Stimulated activated CD4-positive, alpha-beta T cell treated with anti-CD3 and anti-CD28 coated beads, Interleukin-2, amount 100 ng/mL, for 48 hours (primary cell): ENCODE results near the gene LSP1.
"Not testable (repeated sequence)": the region's sequence is repeated elsewhere in the genome, so short reads cannot be mapped to it uniquely, and the experiment has no call there.

Experiments
- DNase-seq, 2 donors: peaks; one replicate each; pipeline ENCODE4 v3.0.0-alpha.2; 2020

LSP1 gene

DNA sequence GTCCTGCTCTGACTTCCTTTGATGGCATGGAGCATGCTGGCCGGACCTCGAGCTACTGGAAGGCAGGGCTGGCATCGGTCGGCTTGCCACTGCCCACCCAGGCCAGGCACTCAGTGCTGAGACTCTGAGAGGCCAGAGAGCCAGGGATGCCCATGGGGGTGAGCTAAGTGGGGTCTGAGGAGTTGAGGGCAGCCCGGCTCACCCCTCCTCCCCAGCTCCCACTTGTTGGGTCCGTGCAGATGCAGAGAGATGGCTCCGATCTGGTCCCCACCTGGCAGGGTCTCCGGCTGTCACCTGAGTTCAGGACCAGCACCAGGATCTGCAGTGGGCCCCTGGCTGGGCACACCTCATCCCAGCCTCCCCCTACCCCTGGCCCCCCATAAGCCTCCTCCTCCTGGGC, 13.3 kb downstream of the LSP1 start:
- no peak for DNase-seq

GRCh38 chr11:1866776-1867175, 13.9 kb downstream of the LSP1 start:
- no peak for DNase-seq

- DNase-seq: no peak
Measured at GRCh38 chr11:1867381-1867780, 14.5 kb downstream of the LSP1 start.

- no peak for DNase-seq
Measured at GRCh38 chr11:1868056-1868635, 15.3 kb downstream of the LSP1 start.

DNA sequence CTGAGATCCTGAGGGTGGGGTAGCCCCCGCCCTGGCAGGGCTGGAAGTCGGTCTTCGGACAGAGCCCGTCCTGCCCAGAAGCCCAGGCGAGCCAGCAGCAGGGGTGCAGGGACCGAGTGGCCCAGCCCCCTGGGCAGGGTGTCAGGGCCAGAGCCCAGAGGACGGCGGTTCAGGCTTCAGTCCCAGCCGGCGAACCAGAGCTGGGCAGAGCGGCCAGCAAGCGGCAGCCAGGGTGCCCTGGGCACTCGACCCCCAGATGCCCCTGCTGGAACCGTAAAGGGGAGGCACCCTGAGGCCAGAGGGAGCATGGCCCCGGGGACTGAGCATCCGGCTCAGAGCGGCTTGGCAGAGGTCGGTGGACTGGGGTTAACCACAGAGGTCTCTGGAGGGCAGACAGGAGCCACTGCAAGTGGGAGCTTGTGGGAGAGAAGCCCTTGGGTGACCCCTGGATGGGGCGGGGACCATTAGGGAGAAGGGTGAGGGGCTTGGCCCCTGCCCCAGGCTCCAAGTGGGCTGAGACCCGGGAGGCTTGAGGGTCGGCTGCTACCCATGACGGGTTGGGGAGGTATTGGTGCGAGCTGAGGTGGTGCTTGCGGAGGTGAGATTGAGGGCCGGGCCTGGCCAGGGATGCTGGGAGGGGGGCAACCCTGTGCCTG, 15.9 kb downstream of the LSP1 start:
- DNase-seq: no peak

- DNase-seq: no peak
Measured at GRCh38 chr11:1869427-1870325, 16.8 kb downstream of the LSP1 start.

DNA sequence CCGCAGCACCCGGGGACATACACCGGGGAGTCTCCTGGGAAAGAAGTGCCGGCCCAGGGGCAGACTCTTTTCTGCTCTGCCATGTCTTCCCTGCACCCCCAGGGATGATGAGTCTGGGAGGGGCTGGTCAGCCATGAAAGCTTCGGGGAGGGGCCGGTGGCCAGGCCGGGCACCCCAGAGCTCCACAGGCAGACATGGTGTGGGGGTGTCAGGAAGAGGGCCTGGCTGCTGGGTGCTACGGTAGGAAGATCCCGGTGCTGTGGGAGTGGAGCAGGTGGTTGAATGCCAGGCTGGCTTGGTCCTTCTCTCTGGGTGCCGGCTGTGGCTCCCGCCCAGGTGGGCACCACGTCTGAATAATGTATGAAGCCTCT, 17.4 kb downstream of the LSP1 start:
- no peak for DNase-seq

- DNase-seq: no peak
Measured at GRCh38 chr11:1870721-1871466, 18.0 kb downstream of the LSP1 start.

DNA sequence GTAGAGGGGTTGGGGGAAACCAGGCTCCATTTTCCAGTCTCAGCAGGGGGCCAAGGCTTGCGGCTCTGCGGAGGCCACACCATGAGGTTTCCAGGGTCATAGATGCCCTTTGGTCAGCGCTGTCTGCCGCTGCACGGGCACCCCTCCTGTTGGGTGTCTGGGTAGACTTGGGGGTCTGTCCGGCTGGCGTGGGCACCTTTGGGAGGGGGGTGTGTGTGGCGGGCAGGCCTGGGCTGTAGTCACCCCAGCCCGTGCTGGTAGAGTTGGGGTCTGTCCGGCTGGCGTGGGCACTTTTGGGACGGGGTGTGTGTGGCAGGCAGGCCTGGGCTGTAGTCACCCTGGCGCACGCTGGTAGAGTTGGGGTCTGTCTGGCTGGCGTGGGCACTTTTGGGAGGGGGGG, 18.6 kb downstream of the LSP1 start:
- no peak for DNase-seq

DNA sequence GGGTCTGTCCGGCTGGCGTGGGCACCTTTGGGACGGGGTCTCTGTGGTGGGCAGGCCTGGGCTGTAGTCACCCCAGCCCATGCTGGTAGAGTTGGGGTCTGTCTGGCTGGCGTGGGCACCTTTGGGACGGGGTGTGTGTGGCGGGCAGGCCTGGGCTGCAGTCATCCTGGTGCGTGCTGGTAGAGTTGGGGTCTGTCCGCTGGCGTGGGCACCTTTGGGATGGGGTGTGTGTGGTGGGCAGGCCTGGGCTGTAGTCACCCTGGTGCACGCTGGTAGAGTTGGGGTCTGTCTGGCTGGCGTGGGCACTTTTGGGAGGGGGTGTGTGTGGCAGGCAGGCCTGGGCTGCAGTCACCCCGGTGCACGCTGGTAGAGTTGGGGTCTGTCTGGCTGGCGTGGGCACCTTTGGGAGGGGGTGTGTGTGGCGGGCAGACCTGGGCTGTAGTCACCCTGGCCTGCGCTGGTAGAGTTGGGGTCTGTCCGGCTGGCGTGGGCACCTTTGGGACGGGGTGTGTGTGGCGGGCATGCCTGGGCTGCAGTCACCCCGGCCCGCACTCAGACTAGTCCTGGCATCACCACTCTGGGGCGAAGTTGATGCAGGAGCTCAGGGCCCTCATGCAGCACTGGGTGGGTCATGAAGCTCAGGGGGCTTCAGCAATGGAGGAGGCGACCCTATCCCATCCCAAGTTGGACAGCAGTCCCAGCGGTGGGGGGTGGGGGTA, 19.5 kb downstream of the LSP1 start:
- DNase-seq: no peak

DNA sequence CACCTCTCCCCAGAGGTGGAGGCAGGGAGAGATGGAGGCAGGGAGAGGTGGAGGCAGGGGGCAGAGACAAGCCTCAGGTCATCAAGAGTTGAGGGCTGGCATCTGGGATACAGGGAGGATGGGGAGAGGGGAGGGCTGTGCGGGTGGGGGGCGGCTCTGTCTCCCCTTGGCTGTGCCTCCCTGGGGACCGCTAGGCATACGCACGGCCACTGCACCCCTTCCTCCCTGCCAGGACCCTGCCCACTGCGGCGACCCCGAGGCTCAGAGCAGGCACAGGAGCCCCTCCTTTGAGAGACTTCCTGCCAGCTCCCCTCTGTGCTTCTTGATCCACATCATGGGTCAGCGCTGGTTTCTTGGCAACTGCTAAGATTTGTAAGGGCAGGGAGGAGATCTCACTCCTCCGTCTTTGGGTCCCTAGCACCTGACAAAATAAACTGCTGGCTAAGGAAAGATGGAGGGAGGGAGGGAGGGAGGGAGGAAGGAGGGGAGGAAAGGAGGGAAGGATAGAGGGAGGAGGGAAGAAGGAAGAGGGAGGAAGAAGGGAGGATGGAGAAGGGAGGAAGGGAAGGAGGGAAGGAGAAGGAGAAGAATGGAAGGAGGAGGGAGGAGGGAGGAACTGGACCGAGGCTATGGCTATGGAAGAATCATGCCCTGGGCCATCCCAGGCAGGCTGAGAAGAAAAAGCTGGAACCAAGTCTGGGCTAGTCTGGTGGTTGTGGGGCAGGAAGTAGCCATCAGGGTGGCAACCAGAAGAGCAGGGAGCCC, 20.3 kb downstream of the LSP1 start:
- DNase-seq: no peak

DNA sequence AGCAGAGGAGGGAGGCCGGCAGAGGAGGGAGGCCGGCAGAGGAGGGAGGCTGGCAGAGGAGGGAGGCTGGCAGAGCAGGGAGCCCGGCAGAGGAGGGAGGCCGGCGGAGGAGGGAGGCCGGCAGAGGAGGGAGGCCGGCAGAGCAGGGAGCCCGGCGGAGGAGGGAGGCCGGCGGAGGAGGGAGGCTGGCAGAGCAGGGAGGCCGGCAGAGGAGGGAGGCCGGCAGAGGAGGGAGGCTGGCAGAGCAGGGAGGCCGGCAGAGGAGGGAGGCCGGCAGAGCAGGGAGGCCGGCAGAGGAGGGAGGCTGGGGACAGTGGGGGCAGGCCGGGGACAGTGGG, 20.9 kb downstream of the LSP1 start:
- DNase-seq: not testable (repeated sequence)

DNA sequence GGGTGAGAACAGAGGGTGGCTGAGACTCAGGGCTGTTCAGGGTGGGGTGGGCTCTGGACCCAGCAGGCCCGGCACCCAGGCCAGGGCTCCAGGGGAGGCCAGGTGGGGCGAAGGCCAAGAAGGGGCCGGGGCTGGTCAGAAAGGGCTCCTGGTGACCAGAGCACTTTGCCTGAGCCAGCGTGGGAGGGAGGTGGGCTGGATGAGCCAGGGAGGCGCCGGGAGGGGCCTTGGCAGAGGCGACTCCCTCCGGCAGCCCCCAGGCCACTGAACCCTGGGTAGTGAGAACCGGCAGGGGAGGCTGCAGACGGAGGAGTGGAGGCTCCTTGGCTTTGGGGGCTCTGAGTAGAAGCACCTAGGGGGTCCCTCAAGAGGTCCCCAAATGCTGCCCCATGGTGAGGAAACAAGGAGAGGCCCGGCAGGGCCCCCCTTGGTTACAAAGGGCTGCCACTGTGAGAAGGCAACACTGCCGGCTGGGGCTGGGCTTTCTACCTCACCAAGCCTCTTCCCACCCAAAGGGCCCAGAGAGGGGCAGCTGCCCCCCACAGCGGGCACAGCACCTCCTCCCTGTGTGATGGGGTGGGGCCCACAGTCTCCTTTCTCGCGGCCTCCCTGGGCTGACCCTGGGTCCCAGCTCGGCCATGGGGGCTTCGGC, 21.7 kb downstream of the LSP1 start:
- not testable (repeated sequence) for DNase-seq

- DNase-seq: no peak
Measured at GRCh38 chr11:1875093-1875850, 22.4 kb downstream of the LSP1 start.

DNA sequence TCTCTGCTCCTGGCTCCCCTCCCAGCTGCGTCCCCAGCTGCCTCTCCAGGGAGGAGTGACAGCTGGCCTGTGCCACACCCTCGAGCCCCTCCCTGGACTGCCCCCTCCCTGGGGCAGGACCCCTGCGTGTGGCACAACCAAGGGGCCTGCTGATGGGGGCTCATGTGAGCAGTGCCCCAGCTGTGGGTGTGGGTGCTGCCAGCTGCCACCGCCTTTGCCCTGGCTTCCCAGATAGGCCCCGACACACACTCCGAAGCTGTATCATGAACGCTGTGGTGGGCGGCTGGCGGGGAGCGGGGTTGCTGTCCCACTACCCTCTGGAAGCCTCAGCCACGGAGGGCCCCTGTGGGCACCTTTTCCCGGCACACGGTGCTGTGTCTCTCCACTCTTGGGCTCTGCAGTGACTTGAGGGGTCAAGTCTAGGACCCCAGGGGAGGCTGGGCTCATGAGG, 23.0 kb downstream of the LSP1 start:
- not testable (repeated sequence) for DNase-seq

- no peak for DNase-seq
Measured at GRCh38 chr11:1876361-1877063, 23.6 kb downstream of the LSP1 start.

DNA sequence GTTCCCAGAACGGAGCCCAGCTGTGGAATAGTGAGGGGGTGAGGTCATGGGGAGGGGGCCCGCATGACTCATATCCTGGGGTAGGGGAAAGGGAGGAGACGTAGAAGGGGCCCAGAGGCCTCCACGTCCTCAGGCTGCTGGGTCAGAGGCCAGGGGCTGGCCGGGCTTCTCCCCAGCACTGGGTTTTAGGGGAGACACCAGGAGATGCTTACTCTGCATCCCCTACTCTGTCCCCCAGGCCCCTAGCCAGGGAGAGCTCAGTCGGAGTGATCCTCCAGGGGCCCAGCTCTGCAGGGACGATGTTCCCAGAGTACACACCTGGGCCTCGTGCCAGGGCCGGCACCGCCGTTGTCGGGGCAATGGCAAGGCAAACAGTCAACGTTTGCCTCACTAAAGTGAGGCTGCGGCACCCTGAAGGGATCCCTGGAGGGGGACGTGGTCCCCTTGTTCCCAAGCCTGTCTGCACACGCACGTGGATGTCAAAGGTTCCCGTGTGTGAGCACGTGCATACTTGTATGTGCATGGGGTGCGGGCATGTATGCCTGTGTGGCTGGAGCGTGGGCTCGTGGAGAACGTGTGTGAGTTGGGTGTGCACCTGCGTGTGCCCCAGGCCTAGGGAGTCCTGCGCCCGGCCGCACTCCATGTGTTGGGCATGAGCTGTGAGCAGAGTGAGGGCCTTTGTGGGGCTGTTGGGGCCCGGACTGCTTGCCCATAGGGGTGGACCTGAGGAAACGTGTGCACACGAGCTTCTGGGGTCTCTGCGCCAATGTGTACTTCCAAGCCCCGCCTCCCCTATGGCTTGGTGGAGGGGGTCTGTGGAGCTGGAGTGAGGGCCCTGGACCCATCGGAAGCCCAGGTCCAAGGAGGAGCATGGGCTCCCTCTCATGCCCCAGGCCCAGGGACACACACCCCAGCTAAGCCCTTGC, 24.6 kb downstream of the LSP1 start:
- DNase-seq: no peak

DNA sequence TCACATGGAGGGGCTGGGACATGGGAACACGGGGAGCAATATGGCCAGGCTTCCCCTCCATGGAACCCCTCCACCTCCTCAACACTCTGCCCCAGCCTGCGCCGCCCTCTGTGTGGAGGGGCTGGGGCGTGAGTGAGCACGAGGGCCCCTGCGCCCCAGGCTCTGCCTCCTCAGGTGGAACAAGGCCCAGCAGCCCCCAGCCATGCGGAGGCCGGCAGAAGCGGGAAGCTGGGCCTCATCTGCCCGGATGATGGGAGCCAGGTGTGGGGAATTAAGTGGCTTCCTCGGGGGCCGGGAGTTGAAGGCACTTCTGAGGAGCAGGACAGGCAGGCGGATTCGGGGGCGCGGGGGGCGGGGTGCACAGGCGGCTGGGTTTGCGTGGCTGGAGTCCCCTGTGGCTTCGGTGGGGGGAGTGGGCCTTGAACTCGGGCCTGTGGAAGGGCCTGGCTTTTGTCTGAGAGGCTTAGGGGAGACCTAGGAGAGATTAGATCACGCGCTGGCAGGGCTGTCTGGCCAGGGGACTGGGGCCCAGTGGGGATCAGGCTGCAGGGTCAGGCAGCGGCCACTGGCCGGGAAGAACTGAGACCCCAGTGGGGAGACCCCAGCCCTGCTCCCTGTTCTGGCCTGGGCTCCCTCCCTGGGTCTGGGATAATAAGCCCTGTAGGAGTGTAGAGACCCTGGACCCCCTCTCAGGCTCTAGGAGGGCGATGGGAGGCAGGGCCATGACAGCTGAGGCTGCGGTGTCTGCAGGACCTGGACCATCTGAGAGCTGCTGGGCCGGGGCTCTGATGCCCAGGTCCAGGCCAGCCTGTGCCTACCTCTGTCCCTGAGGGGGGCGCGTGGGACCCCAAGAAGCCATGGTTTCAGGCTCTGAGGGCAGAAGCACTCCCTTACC, 25.5 kb downstream of the LSP1 start:
- no peak for DNase-seq
